Body of pancreas (tissue), 4 donors: ENCODE results near the gene CCL8.

Experiments
- POLR2A ChIP-seq, 3 donors: fragments of 450-650 bp; IDR thresholded peaks; one replicate each; pipeline ENCODE4 v1.6.1; 2016; ENCODE audit warnings: antibody characterized with exemption in 3 of 3, mild to moderate bottlenecking in 2 of 3
- TF ChIP-seq, protein P1 (sequence below), 7 experiments: fragments of 450-650 bp in 4 of 7; fragments of 200-600 bp in 3 of 7; sonication (generic) in 3 of 7; IDR thresholded peaks; one replicate each; pipeline ENCODE4 v1.5.1; 2016 to 2019; ENCODE audit warnings: antibody characterized with exemption in 7 of 7

GRCh38 chr17:34318474-34318873, 761 bp upstream of the CCL8 start:
- TF ChIP-seq, protein P1, sequence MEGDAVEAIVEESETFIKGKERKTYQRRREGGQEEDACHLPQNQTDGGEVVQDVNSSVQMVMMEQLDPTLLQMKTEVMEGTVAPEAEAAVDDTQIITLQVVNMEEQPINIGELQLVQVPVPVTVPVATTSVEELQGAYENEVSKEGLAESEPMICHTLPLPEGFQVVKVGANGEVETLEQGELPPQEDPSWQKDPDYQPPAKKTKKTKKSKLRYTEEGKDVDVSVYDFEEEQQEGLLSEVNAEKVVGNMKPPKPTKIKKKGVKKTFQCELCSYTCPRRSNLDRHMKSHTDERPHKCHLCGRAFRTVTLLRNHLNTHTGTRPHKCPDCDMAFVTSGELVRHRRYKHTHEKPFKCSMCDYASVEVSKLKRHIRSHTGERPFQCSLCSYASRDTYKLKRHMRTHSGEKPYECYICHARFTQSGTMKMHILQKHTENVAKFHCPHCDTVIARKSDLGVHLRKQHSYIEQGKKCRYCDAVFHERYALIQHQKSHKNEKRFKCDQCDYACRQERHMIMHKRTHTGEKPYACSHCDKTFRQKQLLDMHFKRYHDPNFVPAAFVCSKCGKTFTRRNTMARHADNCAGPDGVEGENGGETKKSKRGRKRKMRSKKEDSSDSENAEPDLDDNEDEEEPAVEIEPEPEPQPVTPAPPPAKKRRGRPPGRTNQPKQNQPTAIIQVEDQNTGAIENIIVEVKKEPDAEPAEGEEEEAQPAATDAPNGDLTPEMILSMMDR (IDR thresholded peaks at IDR 0.05) = no peak
- TF ChIP-seq POLR2A (IDR thresholded peaks at IDR 0.05) = no peak
